H9 (cell line): ENCODE data around the gene TDRKH. TPM values are rescaled to one million over a fixed set of nuclear protein-coding genes. Genes with fewer than 3 reads are reported as not detected.
A peak's percentile ranks its signal among the peaks of the same experiment; 100 is the strongest.

Source experiments
- DNase-seq: peaks from one replicate; pipeline ENCODE4 v3.0.0-alpha.2; 2017
- H2AFZ ChIP-seq: one replicate; pipeline ENCODE4 v1.6.1; 2013; ENCODE audit warnings: mild to moderate bottlenecking, low read length, control low read depth, moderate library complexity
- H2AK5ac ChIP-seq: 2 replicates; pipeline ENCODE4 v1.6.1; 2013; ENCODE audit warnings: low read length, control low read depth, mixed read lengths; ENCODE audit not compliant: insufficient read length
- H2BK120ac ChIP-seq: one replicate; pipeline ENCODE4 v1.6.1; 2013; ENCODE audit warnings: low read depth, mild to moderate bottlenecking, low read length, control low read depth, inconsistent platforms; ENCODE audit not compliant: poor library complexity, severe bottlenecking
- H2BK12ac ChIP-seq: 2 replicates; pipeline ENCODE4 v1.6.1; 2013; ENCODE audit warnings: low read length, control low read depth, mixed read lengths, low read depth; ENCODE audit not compliant: insufficient read length
- H2BK15ac ChIP-seq: 2 replicates; pipeline ENCODE4 v1.6.1; 2013; ENCODE audit warnings: low read depth, low read length, control low read depth
- H2BK20ac ChIP-seq: one replicate; pipeline ENCODE4 v1.6.1; 2013; ENCODE audit warnings: low read depth, mild to moderate bottlenecking, low read length, control low read depth, inconsistent platforms; ENCODE audit not compliant: poor library complexity, severe bottlenecking
- H2BK5ac ChIP-seq: 2 replicates; pipeline ENCODE4 v1.6.1; 2013; ENCODE audit warnings: low read length, control low read depth, mixed read lengths; ENCODE audit not compliant: insufficient read length
- H3K14ac ChIP-seq: 2 replicates; pipeline ENCODE4 v1.6.1; 2013; ENCODE audit warnings: low read length, control low read depth; ENCODE audit not compliant: insufficient read depth
- H3K18ac ChIP-seq: 2 replicates; pipeline ENCODE4 v1.6.1; 2013; ENCODE audit warnings: low read depth, mild to moderate bottlenecking, mixed read lengths, low read length, control low read depth; ENCODE audit not compliant: insufficient read length
- H3K23ac ChIP-seq: 2 replicates; pipeline ENCODE4 v1.6.1; 2013; ENCODE audit warnings: low read length, control low read depth, mixed read lengths, low read depth; ENCODE audit not compliant: insufficient read length
- H3K23me2 ChIP-seq: 2 replicates; pipeline ENCODE4 v1.6.1; 2013; ENCODE audit warnings: low read depth, mild to moderate bottlenecking, mixed read lengths, low read length, control low read depth; ENCODE audit not compliant: insufficient read length, poor library complexity, severe bottlenecking
- H3K27ac ChIP-seq: 2 replicates; pipeline ENCODE4 v1.5.1; 2013; ENCODE audit warnings: low read length, control low read depth, mixed read lengths, low read depth; ENCODE audit not compliant: insufficient read length
- H3K27me3 ChIP-seq: 2 replicates; pipeline ENCODE4 v1.6.1; 2013; ENCODE audit warnings: low read length, control low read depth, inconsistent platforms; ENCODE audit not compliant: insufficient read depth
- H3K4ac ChIP-seq: 2 replicates; pipeline ENCODE4 v1.6.1; 2013; ENCODE audit warnings: low read depth, mild to moderate bottlenecking, control low read depth, inconsistent platforms, low read length, moderate library complexity
- H3K4me1 ChIP-seq: 2 replicates; pipeline ENCODE4 v1.6.1; 2013; ENCODE audit warnings: low read length, control low read depth, inconsistent platforms; ENCODE audit not compliant: insufficient read depth
- H3K4me2 ChIP-seq: 2 replicates; pipeline ENCODE4 v1.6.1; 2013; ENCODE audit warnings: low read length, control low read depth, mixed read lengths; ENCODE audit not compliant: insufficient read length, insufficient read depth
- H3K56ac ChIP-seq: 2 replicates; pipeline ENCODE4 v1.6.1; 2013; ENCODE audit warnings: low read depth, mild to moderate bottlenecking, mixed read lengths, low read length, control low read depth; ENCODE audit not compliant: insufficient read length
- H3K79me1 ChIP-seq: 2 replicates; pipeline ENCODE4 v1.6.1; 2013; ENCODE audit warnings: low read depth, mild to moderate bottlenecking, moderate library complexity, low read length, control low read depth, inconsistent platforms; ENCODE audit not compliant: insufficient read depth, poor library complexity, severe bottlenecking
- H3K79me2 ChIP-seq: 2 replicates; pipeline ENCODE4 v1.6.1; 2013; ENCODE audit warnings: low read length, control low read depth, inconsistent platforms; ENCODE audit not compliant: insufficient read depth
- H3K9ac ChIP-seq: 2 replicates; pipeline ENCODE4 v1.6.1; 2013; ENCODE audit warnings: low read length, control low read depth, mixed read lengths; ENCODE audit not compliant: insufficient read length; ENCODE audit errors: extremely low read depth
- H3K9me3 ChIP-seq: one replicate; pipeline ENCODE4 v1.6.1; 2013; ENCODE audit warnings: low read depth, low read length, inconsistent platforms; ENCODE audit not compliant: control insufficient read depth
- H3T11ph ChIP-seq: one replicate; pipeline ENCODE4 v1.6.1; 2013; ENCODE audit warnings: mild to moderate bottlenecking, low read length, control low read depth, inconsistent platforms
- H4K20me1 ChIP-seq: one replicate; pipeline ENCODE4 v1.6.1; 2013; ENCODE audit not compliant: control insufficient read depth, insufficient read length, insufficient read depth
- H4K5ac ChIP-seq: 2 replicates; pipeline ENCODE4 v1.6.1; 2013; ENCODE audit warnings: low read depth, mild to moderate bottlenecking, mixed read lengths, low read length, control low read depth; ENCODE audit not compliant: insufficient read length
- H4K8ac ChIP-seq: replicated peaks from 2 replicates; pipeline ENCODE4 v1.6.1; 2013; ENCODE audit warnings: low read length, control low read depth, mixed read lengths, low read depth; ENCODE audit not compliant: insufficient read length
- H4K91ac ChIP-seq: 2 replicates; pipeline ENCODE4 v1.6.1; 2013; ENCODE audit warnings: low read depth, mild to moderate bottlenecking, moderate library complexity, mixed read lengths, low read length, control low read depth; ENCODE audit not compliant: insufficient read length
- H3K27ac Mint-ChIP-seq, 3 experiments: 2 replicates in 2 of 3; 3 replicates in 1 of 3; pipeline ENCODE4 v1.8.0; 2020 to 2021; ENCODE audit warnings: mixed read lengths in 3 of 3, mild to moderate bottlenecking in 1 of 3, moderate library complexity in 1 of 3
- H3K27me3 Mint-ChIP-seq: 2 replicates; pipeline ENCODE4 v1.8.0; 2021; ENCODE audit warnings: low read depth, mild to moderate bottlenecking, moderate library complexity, mixed read lengths
- H3K36me3 Mint-ChIP-seq, 3 experiments: 2 replicates in 2 of 3; 3 replicates in 1 of 3; pipeline ENCODE4 v1.8.0; 2020 to 2021; ENCODE audit warnings: low read depth in 3 of 3, mixed read lengths in 3 of 3; ENCODE audit not compliant: insufficient read depth in 1 of 3
- H3K4me1 Mint-ChIP-seq, 2 experiments: 2 replicates each; pipeline ENCODE4 v1.8.0; 2020; ENCODE audit warnings: mixed read lengths in 2 of 2
- H3K4me3 Mint-ChIP-seq, 2 experiments: 2 replicates in 1 of 2; 3 replicates in 1 of 2; pipeline ENCODE4 v1.8.0; 2020 to 2021; ENCODE audit warnings: mild to moderate bottlenecking in 2 of 2, mixed read lengths in 2 of 2, moderate library complexity in 1 of 2
- H3K9me3 Mint-ChIP-seq, 2 experiments: 2 replicates in 1 of 2; 3 replicates in 1 of 2; pipeline ENCODE4 v1.8.0; 2020; ENCODE audit warnings: mild to moderate bottlenecking in 2 of 2, mixed read lengths in 2 of 2, moderate library complexity in 1 of 2
- WGBS: extraction: QIAGEN DNeasy Blood & Tissue Kit; methylation state at CpG from one replicate; pipeline ENCODE4 v1.1.7; 2013; ENCODE audit warnings: missing lambda C conversion rate, low lambda C conversion rate, mixed read lengths; ENCODE audit not compliant: insufficient read length; ENCODE audit errors: extremely low coverage; 5-methylcytosine and 5-hydroxymethylcytosine counted together
- total RNA-seq: library from RNA; stranded (reverse); gene quantifications from 2 replicates; pipeline ENCODE4 v1.2.1, GENCODE V29; 2021
- TF ChIP-seq, protein P1 (sequence below): fragments of 200-600 bp; sonication (generic); conservative IDR thresholded peaks from 3 replicates; pipeline ENCODE4 v1.8.0; 2021; ENCODE audit warnings: antibody characterized with exemption, mild to moderate bottlenecking

Gene TDRKH
- total RNA-seq, 1 experiment from 2014 or later, result 24.0 TPM

DNA sequence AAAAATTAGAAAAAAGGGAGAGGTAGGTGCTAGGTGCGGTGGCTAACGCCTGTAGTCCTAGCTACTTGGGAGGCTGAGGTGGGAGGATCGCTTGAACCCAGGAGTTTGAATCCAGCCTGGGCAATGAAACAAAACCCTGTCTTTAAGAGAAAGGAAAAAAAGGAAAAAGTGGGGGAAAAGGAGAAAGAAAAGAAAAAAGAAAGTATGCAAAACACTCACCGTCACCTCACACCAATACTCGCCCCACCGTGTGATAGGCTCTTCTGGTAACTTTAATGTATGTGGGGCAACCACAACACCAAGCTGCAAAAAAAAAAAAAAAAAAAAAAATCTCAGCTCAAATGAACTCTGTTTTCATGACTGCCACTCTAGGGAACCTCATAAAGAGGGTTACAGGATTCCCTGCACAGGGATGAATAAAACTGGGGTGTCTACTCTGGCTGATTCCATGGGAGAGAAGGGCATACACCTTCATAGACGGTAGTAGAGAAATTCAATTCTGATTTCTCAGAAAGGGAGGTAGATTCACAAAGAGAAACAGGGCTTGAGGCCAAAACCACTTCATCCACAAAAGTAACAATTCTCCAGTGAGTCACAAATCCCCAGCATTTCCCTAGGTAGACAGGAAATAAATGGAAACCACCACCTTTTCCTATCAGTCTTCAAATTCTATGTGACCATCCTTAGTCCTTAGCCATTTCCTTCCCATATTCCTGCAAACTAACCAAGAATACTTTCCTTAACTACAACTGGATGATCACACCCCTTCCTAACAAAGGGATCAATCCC is 29.5 kb downstream of the TDRKH start:
- Histone ChIP-seq H3K14ac (no peak overlapping the region), H2BK12ac (no peak overlapping the region), H2BK20ac (no peak overlapping the region), H3K9me3 (no peaks in the 10 kb centered on the region), H3K4me2 (no peak overlapping the region), H3K79me1 (no peaks in the 10 kb centered on the region), H3K56ac (no peak overlapping the region), H3K23ac (no peak overlapping the region), H3K4me1 (no peaks in the 10 kb centered on the region; the same call in none of the 2 replicates), H3K79me2 (no peaks in the 10 kb centered on the region), H3K27ac (no peak overlapping the region), H2BK5ac (no peak overlapping the region), H3K9ac (no peak overlapping the region), H3K4ac (no peak overlapping the region), H4K20me1 (no peaks in the 10 kb centered on the region), H3T11ph (no peak overlapping the region), H3K27me3 (no peaks in the 10 kb centered on the region), H4K5ac (no peak overlapping the region), H2BK120ac (no peak overlapping the region), H2BK15ac (no peak overlapping the region), H2AFZ (no peak overlapping the region), H4K91ac (no peak overlapping the region), H2AK5ac (no peak overlapping the region), H3K23me2 (peaks cover 9% of the 10 kb centered on the region), H4K8ac (no peak overlapping the region), H3K18ac (no peak overlapping the region)
- Mint-ChIP-seq H3K4me1 (peaks cover 9 to 12% of the 10 kb centered on the region in 2 experiments), H3K27ac (no peak overlapping the region), H3K4me3 (peak overlapping the region; percentile 34 to 58; a peak in 3 of 5 replicates), H3K9me3 (no peaks in the 10 kb centered on the region), H3K36me3 (peaks cover 22 to 40% (median 33%) of the 10 kb centered on the region in 3 experiments; a peak in 6 of 7 replicates), H3K27me3 (no peaks in the 10 kb centered on the region)
- TF ChIP-seq, protein P1, sequence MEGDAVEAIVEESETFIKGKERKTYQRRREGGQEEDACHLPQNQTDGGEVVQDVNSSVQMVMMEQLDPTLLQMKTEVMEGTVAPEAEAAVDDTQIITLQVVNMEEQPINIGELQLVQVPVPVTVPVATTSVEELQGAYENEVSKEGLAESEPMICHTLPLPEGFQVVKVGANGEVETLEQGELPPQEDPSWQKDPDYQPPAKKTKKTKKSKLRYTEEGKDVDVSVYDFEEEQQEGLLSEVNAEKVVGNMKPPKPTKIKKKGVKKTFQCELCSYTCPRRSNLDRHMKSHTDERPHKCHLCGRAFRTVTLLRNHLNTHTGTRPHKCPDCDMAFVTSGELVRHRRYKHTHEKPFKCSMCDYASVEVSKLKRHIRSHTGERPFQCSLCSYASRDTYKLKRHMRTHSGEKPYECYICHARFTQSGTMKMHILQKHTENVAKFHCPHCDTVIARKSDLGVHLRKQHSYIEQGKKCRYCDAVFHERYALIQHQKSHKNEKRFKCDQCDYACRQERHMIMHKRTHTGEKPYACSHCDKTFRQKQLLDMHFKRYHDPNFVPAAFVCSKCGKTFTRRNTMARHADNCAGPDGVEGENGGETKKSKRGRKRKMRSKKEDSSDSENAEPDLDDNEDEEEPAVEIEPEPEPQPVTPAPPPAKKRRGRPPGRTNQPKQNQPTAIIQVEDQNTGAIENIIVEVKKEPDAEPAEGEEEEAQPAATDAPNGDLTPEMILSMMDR, result no peak
- no CpG with 5 or more reads among the region's 7 CpGs for WGBS
- DNase-seq, result no peak
